Hepatic stellate cell (primary cell): Measurements from ENCODE around the gene PKD2L1.
A peak's percentile ranks its signal among the peaks of the same experiment; 100 is the strongest.
"Not testable (repeated sequence)": the region's sequence is repeated elsewhere in the genome, so short reads cannot be mapped to it uniquely, and the experiment has no call there.

Source experiments
- DNase-seq: peaks from one replicate; pipeline ENCODE4 v3.0.0; 2011; ENCODE audit warnings: low spot score

Gene PKD2L1

GRCh38 chr10:100286051-100287033 is 43.7 kb downstream of the PKD2L1 start, which contains the start of gene BLOC1S2:
Gene BLOC1S2, minus strand, starts transcription at chr10:100286680. Its CDS starts 21 bp downstream, at chr10:100286659.
- peak; percentile 98 for DNase-seq

- DNase-seq = not testable (repeated sequence)
These were observed 44.7 kb downstream of the PKD2L1 start for GRCh38 chr10:100285326-100285725.

GRCh38 chr10:100282907-100283306 is 47.1 kb downstream of the PKD2L1 start:
- DNase-seq = no peak

- DNase-seq = not testable (repeated sequence)
These were observed 53.1 kb downstream of the PKD2L1 start for GRCh38 chr10:100276971-100277370.

- DNase-seq = peak; percentile 87
These were observed 62.6 kb downstream of the PKD2L1 start, which contains the start of gene CWF19L1 for GRCh38 chr10:100267239-100268104. Gene CWF19L1, minus strand, starts transcription at chr10:100267638. Its CDS starts 45 bp downstream, at chr10:100267593.

GRCh38 chr10:100265821-100266485 is 64.1 kb downstream of the PKD2L1 start:
- DNase-seq = no peak

- no peak for DNase-seq
These were observed 75.8 kb downstream of the PKD2L1 start for GRCh38 chr10:100254191-100254590.

GRCh38 chr10:100253041-100253440 is 77.0 kb downstream of the PKD2L1 start:
- DNase-seq = no peak

GRCh38 chr10:100248820-100249219 is 81.2 kb downstream of the PKD2L1 start:
- DNase-seq = no peak

- no peak for DNase-seq
These were observed 84.4 kb downstream of the PKD2L1 start for GRCh38 chr10:100245484-100246220.

- no peak for DNase-seq
These were observed 90.2 kb downstream of the PKD2L1 start for GRCh38 chr10:100239851-100240250.

- DNase-seq = no peak
These were observed 91.6 kb downstream of the PKD2L1 start for GRCh38 chr10:100238429-100238828.
